GM21360 (cell line): ENCODE results near the gene ZNF451.
"Not testable (repeated sequence)": the region's sequence is repeated elsewhere in the genome, so short reads cannot be mapped to it uniquely, and the experiment has no call there.

Experiments
- ATAC-seq: cut with Tn5 transposase; IDR thresholded peaks from one replicate; pipeline ENCODE4 v1.9.1; 2021; ENCODE audit warnings: mild to moderate bottlenecking, moderate library complexity; ENCODE audit not compliant: unreplicated experiment

ZNF451 gene, protein sequence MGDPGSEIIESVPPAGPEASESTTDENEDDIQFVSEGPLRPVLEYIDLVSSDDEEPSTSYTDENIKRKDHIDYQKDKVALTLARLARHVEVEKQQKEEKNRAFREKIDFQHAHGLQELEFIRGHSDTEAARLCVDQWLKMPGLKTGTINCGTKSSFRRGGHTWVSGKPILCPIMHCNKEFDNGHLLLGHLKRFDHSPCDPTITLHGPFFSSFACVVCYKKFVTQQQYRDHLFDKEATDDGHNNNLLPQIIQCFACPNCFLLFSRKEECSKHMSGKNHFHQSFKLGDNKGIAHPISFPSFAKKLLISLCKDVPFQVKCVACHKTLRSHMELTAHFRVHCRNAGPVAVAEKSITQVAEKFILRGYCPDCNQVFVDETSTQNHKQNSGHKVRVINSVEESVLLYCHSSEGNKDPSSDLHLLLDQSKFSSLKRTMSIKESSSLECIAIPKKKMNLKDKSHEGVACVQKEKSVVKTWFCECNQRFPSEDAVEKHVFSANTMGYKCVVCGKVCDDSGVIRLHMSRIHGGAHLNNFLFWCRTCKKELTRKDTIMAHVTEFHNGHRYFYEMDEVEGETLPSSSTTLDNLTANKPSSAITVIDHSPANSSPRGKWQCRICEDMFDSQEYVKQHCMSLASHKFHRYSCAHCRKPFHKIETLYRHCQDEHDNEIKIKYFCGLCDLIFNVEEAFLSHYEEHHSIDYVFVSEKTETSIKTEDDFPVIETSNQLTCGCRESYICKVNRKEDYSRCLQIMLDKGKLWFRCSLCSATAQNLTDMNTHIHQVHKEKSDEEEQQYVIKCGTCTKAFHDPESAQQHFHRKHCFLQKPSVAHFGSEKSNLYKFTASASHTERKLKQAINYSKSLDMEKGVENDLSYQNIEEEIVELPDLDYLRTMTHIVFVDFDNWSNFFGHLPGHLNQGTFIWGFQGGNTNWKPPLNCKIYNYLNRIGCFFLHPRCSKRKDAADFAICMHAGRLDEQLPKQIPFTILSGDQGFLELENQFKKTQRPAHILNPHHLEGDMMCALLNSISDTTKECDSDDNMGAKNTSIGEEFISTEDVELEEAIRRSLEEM

DNA sequence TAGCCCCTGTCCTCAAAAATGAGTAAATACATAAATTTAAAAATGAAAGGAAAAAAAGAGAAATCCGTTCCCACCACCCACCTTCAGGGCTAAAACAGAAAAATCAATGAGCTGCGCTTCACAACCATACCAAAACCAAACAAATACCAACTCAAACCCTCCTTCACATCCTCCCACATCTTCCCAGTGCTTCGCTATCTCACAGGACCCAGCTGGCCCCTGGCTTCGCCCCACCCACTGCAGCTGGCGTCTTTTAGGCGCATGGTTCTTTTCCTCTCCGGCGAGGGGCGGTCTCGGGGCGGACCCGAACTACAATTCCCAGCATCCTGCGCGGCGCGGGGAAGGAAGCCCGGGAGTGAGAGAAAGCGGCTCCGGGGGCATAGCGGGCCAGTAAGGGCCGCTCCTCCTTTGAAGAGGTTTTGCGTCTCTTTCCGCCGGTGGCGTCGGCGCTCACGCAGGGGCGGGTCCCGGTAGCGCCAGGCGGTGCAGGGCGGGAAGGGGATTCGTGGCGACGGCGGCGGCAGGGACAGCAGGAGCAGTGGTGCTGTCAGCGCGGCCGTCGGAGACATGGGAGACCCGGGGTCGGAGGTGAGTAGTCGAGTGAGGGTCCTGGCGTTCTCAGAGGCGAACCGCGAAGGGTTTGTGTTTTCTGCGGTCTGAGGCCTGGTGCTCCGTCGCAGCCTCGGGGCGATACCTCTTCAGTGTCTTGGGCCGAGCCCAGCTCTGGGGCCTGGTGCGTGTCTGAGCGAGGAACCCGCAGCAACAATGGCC lies at the start of gene ZNF451:
Gene ZNF451, plus strand, starts transcription at position 502 of the 771 bp plus-strand sequence. Its CDS starts 66 bp downstream, at position 568.
- ATAC-seq = peak; percentile 92

DNA sequence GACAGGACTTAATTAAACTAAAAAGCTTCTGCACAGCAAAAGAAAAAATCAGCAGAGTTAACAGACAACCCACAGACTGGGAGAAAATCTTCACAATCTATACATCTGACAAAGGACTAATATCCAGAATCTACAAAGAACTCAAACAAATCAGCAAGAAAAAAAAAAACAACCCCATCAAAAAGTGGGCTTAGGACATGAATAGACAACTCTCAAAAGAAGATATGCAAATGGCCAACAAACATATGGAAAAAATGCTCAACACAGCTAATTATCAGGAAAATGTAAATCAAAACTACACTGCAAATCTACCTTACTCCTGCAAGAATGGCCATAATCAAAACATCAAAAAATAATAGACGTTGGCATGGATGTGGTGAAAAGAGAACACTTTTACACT lies 45.9 kb upstream of the ZNF451 start:
- ATAC-seq = not testable (repeated sequence)

DNA sequence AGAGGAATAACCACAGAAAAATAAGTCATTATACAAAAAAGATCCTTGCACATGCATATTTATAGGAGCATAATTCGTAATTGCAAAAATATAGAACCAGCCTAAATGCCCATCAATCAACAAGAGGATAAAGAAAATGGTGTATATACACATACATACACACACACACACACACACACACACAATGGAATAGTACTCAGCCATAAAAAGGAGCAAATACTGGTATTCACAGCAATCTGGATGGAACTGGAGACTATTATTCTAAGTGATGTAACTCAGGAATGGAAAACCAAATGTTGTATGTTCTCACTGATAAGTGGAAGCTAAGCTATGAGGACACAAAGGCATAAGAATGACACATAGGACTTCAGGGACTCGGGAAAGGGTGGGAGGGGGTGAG lies 45.4 kb upstream of the ZNF451 start:
- no peak for ATAC-seq

DNA sequence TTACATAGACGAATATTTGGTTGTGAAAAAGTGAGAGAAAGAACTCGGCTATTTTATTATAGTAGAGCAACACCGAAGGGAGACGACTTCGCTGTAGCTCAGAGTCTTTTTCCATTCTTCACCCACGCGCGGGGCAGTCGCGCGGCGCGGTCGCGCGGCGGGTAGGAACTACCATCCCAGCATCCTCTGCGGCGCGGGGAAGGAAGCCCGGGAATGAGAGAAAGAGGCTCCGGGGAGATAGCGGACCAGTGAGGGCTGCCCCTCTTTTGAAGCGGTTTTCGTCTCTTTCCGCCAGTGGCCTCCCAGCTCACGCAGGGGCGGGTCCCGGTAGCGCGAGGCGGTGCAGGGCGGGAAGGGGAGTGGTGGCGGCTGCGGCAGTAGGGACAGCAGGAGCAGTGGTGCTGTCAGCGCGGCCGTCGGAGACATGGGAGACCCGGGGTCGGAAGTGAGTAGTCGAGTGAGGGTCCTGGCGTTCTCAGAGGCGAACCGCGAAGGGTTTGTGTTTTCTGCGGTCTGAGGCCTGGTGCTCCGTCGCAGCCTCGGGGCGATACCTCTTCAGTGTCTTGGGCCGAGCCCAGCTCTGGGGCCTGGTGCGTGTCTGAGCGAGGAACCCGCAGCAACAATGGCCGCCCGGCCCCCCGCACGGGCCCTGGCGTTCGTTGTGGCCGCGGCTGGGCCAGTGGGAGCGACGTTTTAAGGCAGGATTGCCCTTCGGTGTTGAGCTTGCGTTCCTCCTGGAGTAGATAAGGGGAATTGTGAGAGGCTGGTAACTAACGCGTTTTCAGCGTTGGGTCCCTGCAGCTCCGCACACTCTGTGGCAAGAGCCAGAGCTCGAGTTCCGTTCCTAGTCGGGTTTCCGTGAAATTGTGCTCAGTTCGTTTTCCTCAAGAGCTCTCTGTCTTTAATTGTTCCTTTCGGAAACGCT lies 43.4 kb upstream of the ZNF451 start, which contains the start of gene KIAA1586:
Gene KIAA1586, plus strand, starts transcription at position 362 of the 925 bp plus-strand sequence. Its CDS starts 63 bp downstream, at position 425.
- ATAC-seq = peak; percentile 96

DNA sequence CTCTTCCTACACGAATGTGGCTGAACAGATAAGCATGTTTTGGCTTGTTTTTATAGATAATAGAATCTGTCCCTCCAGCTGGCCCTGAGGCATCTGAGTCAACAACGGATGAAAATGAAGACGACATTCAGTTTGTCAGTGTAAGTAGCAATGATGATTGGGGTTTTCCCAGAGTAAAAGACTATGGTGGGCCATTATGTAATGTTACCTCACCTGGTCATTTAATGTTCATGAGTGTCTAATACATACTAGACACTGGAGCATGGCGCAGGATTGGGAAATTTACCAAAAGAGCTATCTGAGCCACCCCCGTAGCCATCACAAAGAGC lies 42.8 kb upstream of the ZNF451 start:
- peak; percentile 18 for ATAC-seq

DNA sequence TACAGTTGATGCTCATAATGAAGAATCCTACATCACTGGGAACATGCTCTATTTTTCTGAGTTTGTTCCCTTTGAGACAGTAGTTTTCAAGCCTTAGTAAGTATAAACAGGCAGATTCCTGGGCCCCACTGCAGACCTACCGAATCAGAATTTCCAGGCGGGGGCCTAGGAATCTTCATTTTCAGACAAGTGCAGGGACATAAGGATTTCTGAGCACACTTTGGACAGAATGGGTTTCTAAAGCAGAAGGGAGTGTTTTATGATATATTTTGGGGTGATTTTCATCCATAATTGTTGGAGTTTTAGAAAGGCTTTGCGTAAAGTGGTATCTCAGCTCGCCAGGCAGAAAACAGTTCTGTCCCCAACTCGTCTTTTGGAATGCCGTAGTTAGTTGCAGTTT lies 42.1 kb upstream of the ZNF451 start:
- ATAC-seq = not testable (repeated sequence)

DNA sequence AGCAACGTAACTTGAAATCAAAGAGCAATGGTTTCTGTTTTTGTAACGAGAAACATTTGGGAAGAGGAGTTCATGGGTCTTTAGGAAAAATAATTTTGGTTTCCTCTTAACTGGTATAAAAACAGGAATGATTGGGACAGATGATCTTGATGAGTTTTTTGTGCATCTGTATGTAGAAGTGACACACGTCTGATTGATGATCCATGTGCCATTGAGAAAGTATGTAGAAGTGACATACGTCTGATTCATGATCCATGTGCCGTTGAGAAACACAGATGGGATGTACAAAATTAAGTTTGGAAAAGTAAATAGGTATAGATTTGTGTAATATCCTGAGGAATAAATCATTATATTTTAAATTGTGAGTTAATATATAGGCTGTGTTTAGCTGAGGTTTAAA lies 41.4 kb upstream of the ZNF451 start:
- no peak for ATAC-seq

DNA sequence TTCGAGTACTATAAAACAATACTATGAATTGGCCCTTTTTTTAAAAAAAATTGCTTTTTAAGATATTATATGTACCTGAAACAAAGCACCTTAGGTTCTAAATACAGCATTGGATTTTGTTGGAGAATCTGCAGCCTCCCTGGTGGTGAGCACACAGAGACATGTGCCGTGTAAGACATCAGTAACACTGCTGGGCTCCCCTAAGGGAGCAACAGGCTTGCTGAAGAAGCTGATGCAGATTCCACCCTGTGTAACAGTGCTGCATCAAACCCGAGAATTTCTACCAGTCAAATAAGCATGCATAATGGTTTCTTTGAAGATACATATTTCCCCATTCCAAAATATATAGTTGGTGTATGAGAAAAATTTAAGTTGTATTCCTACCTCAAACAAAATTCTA lies 26.1 kb upstream of the ZNF451 start:
- ATAC-seq = no peak

DNA sequence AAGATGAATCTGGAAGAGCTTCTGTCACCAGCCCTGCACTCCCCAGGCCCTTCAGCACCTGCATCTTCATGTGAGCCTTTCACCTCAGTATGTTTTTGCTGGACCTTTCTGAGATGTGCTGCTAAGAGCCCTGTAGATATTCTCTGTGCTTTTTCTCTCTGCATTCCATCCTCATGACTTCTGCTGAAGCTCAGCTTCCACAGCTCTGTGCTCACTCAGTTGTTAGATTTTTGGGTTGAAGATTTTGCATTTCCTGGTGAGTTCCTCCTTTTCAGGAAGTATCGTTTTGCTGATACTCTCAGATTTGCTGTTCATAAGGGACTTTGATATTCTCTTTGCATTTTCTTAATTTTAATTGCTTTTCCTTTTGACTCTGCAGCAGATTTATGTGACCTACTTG lies 25.2 kb upstream of the ZNF451 start:
- no peak for ATAC-seq

DNA sequence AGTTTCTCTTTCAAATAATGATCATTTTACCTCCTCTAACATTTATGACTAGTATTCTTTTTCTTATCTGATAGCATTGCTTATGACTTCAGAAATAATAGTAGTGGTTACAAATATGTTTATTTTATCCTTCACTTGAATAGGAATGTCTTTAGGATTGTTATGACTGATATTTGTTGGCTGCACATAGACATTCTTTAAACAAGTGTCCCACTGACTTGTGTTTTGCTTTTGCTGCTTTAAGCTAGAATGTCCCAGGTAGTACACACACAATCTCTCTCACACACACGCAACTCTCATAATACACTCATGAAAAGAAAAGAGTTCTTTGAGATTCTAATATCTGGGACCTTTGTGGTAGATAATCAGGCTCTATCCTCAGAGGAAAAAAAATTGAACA lies 21.9 kb upstream of the ZNF451 start:
- ATAC-seq = no peak

DNA sequence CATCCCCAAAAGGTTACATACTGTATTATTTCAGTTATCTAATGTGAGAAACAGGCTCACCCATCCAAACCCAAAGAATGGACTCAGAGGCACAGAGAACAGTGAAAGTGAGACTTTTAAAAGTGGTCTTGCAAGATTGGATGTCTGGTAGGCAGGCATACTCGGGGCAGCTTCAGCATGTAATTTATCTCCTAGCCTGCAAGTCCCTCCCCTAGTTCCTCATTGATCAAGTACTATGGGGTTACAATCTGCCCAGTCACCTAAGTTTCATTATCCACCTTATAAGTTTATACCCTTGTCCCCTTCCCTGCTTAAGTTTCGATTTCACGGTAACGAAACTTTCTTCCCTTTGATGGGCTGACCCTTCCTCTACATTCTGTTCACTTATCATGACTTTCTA lies 20.8 kb upstream of the ZNF451 start:
- ATAC-seq = no peak

DNA sequence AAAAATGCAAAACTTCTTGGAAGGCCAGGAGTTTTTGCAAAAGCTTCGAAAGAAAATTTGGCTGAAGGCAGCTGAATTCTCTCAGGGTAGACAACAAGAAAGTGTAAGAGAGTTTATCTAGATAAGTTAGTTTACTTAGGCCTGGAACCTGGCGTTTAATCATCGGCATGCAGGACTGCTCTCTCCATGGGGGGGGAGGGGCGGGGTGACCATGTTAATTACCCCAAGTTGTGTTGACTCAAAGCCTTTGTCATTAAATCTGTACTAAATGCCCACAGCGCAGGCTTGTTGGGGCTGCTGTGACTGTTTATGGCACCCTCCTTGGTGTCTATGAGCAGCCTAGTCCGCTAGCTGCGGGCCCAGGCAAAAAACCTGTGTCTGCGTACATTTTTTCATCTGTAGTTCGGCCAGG lies 20.1 kb upstream of the ZNF451 start:
- no peak for ATAC-seq

DNA sequence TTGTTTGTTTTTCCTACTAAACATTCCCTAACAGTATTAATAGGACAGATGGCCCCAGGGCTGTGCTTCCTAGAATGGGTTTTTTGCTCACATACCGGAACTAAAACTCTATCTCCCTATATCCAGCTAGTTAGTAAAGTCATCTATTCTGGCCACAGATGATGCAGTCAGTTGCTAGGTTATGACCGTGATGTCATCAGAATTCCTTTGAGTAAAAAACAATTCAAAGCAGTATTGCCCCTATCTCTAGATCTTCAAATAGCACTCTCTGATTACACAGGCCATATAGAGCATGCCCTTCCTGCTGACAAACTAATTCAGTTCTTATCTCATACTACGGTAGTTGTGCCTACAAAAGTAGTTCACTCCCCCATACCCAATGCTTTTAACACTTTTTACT lies 17.9 kb upstream of the ZNF451 start:
- ATAC-seq = no peak

DNA sequence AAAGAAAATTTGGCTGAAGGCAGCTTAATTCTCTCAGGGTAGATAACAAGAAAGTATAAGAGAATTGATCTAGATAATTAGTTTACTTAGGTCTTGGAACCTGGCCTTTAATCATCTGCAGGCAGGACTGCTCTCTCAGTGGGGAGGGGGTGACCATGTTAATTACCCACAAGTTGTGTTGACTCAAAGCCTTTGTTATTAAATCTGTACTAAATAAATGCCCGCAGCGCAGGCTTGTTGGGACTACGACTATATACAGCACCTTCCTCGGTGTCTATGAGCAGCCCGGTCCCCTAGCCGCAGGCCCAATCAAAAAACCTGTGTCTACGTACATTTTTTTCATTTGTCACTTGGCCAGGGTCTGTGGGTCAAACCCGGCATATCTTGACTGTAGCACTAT lies 15.6 kb upstream of the ZNF451 start:
- no peak for ATAC-seq

DNA sequence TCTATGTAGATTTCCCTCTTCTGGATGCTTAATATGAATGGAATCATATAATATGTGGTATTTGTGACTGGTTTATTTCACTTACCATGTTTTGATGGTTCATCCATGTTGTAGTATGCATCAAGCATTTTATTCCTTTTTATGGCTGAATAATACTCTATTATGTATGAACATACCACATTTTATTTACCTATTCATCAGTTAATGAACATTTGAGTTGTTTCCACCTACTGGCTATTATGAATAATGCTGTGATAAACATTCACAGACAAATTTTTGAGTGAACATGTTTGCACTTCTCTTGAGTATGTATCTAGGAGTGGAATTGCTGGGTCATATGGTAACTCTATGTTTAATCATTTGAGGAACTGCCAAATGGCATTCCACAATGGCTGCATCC lies 14.9 kb upstream of the ZNF451 start:
- ATAC-seq = no peak

DNA sequence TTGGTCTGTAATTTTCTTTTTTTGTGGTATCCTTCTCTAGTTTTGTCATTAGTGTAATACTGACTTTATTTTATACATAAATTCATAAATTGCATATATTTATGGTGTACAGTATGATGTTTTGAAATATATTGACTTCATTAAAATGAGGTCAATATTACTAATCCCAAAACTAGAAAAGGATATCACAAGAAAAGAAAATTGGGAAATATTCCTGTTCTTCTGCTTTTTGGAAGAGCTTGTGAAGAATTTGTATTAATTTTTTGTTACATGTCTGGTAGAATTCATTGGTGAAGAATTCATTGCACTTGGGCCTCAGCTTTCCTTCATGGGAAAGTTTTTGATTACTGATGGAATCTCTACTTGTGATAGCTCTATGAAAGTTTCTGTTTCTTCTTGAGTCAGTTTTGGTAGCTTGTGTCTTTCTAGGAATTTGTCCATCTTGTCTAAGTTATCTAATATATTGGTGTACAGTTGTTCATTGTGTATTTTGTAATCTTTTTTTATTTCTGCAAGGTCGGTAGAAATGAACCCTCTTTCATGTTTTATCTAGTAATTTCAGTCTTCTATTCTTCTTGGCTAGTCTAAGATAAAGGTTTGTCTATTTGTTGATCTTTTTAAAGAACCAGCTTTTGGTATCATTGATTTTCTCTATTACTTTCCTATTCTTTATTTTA lies 11.3 kb upstream of the ZNF451 start:
- ATAC-seq = no peak

DNA sequence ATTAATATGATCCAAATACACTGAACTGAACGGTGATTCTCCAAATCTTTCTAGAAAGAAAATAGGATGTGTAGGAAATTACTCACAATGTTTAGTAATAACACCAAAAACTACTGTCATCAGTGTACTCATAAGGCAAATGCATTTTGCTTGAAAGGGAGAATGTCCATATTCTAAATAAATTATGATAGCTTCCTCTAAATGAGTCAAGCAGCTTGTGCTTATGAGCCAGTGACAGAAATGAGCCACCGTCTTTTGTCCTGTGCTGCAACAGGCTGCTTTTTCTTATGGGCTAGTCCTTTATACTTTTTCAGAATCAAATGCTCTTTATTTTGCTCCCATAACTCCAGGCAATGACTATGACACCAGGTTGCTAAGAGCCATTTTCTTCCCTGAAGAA lies 4.5 kb upstream of the ZNF451 start:
- ATAC-seq = no peak

DNA sequence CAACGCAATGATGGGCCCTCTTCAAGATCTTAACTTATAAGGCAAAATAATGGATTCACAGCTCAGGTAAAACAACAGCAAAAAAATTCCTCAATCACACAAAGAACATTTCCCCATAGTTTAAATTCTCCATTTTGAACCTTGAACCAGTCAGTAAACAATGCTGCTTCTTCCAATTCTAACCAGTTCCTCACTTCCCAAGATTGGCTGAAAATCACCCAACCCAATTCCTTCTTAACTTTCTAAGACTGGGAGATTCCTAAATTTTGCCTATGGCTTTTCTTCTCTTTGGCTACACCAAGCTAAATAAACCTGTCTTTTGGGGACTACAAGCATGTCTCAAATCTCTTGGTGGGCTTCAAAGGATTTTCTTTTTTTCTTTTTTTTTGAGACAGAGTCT lies 3.1 kb upstream of the ZNF451 start:
- no peak for ATAC-seq

DNA sequence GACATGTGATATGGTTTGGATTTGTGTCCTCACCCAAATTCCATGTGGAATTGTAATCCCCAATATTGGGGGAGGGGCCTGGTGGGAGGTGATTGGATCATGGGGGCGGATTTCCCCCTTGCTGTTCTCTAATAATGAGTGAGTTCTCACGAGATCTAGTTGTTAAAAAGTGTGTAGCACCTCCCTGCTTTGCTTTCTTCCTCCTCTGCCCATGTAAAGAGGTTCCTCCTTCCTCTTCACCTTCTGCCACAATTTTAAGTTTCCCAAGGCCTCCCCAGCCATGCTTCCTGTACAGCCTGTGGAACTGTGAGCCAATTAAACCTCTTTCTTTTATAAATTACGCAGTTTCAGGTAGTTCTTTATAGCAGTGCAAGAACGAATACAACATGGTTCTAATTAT lies 2.1 kb upstream of the ZNF451 start:
- no peak for ATAC-seq
